Stimulated activated CD4-positive, alpha-beta T cell treated with anti-CD3 and anti-CD28 coated beads, Interleukin-12 subunit alpha, Interleukin-12 subunit beta, amount 100 ng/mL, for 4 hours (primary cell): Measurements from ENCODE around the gene SELP.
"Not testable (repeated sequence)": the region's sequence is repeated elsewhere in the genome, so short reads cannot be mapped to it uniquely, and the experiment has no call there.

Experiments used
- DNase-seq: peaks from one replicate; pipeline ENCODE4 v3.0.0-alpha.2; 2020

Gene SELP

DNA sequence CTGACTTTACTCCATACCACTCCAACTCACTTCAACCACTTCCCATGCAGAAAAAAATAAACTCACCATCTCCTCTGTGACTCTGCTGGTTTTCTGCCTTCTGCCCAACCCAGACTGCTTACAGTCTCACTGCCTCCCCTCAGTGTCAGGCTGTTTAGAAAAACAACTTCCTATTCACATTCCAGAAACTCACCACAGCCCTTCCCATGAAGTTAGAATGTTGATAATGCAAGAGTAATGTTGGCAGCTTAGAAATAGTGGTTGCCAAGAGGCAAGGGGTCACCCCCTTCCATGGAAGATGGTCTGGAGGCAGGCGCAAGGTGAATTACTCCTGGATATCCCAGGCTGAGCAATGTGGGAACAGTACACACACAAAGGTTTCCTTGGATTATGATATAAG, at the start of gene SELP:
SELP (minus strand) TSS at position 119 of the 400 bp plus-strand sequence; CDS start at position 69, 50 bp downstream.
- DNase-seq: no peak

- DNase-seq: no peak
Observed at GRCh38 chr1:169679692-169680091, 49.8 kb upstream of the SELP start.

GRCh38 chr1:169676001-169676400, 46.1 kb upstream of the SELP start:
- DNase-seq: no peak

DNA sequence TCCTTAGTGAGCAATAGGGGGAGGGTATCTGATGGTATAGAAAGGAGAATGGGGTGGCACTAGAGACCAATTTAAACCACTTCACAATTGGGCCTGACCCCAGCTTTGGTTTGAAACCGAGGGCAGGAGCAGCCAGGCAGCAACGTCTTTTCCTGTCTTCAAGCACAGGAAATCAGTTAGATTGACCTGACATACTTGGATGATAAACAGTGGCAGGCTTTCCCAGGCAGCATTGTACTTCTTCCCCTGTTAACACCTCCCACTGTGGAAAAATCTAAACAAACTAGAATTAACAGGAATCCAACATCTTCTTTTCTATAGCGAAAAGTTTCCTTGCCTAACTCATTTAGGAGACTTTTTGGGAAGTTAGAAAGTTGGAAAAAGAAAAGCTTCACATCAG, 40.9 kb upstream of the SELP start:
- DNase-seq: no peak

DNA sequence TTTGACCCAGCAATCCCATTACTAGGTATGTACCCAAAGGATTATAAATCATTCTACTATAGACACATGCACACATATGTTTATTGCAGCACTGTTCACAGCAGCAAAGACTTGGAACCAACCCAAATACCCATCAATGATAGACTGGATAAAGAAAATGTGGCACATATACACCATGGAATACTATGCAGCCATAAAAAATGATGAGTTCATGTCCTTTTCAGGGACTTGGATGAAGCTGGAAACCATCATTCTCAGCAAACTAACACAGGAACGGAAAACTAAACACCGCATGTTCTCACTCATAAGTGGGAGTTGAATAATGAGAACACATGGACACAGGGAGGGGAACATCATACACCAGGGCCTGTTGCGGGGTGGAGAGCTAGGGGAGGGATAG, 40.3 kb upstream of the SELP start:
- DNase-seq: not testable (repeated sequence)

- not testable (repeated sequence) for DNase-seq
Observed at GRCh38 chr1:169667699-169668596, 38.0 kb upstream of the SELP start.

- not testable (repeated sequence) for DNase-seq
Observed at GRCh38 chr1:169667227-169667639, 37.3 kb upstream of the SELP start.

DNA sequence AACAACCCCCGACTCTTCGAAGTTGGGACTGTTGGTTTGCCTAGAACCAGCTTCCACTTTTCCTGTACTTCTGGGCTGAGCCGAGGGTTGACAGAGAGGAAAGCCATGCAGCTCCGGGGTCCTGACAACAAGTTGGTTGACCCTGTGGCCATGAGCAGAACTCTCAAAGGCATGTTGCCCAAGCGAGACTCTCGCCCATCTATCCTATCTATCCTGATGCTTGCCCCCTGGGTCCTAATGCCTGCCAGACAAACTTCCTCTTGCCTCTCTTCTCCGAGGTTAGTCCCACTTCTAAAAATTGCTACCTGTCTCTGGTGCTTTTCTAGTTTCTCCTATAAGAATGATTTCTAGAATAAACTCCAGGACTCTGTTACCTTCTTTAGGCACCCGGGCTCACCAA, 32.8 kb upstream of the SELP start:
- DNase-seq: not testable (repeated sequence)

- DNase-seq: not testable (repeated sequence)
Observed at GRCh38 chr1:169661066-169661465, 31.1 kb upstream of the SELP start.

DNA sequence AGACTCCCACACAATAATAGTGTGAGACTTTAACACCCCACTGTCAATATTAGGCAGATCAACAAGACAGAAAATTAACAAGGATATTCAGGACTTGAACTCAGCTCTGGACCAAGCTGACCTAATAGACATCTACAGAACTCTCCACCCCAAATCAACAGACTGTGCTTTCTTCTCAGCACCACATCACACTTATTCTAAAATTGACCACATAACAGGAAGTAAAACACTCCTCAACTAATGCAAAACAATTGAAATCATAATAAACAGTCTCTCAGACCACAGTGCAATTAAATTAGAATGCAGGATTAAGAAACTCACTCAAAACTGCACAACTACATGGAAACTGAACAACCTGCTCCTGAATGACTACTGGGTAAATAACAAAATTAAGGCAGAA, 28.9 kb upstream of the SELP start:
- DNase-seq: not testable (repeated sequence)

GRCh38 chr1:169653873-169654272, 23.9 kb upstream of the SELP start:
- no peak for DNase-seq

GRCh38 chr1:169651035-169651434, 21.1 kb upstream of the SELP start:
- DNase-seq: no peak

- no peak for DNase-seq
Observed at GRCh38 chr1:169650551-169650950, 20.6 kb upstream of the SELP start.

GRCh38 chr1:169648709-169649108, 18.8 kb upstream of the SELP start:
- no peak for DNase-seq

GRCh38 chr1:169648187-169648586, 18.3 kb upstream of the SELP start:
- DNase-seq: no peak

DNA sequence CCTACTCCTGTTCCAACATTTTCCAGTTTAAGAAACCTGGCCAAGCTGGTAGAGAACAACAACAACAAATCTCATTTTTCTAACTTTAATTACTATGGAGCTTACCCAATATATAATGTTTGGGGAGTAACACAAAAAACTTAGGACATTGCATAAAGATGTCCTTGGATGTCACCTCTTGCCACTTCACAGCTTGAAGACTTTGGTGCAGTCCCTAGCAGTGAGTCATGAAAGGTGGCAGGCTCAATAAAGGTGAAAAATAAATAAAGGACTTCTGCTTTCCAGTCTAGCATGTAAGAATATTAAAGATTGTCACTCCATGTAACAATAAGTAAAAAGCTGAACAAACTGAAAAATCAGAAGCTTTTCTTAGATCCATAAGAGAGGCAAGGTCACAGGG, 17.6 kb upstream of the SELP start:
- DNase-seq: no peak

DNA sequence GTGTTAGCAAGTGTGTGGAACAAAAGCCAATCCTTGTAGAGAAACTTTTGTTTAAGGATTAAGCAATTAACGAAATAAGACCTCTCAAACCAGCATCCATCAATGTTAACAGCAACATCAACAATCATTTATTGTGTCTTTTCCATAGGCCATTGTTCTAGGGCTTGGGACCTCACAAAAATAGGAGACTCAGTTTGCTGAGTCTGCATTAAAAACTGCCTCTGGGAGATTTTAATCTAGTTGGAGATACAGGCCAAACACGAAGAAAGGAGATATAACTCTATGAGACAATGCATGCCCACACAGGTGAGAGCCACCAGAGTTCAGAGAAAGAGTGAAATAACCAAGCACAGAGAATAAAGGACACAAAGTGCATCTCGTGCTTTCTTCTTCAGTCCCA, 14.4 kb upstream of the SELP start:
- no peak for DNase-seq

GRCh38 chr1:169634877-169635276, 5.0 kb upstream of the SELP start:
- no peak for DNase-seq

DNA sequence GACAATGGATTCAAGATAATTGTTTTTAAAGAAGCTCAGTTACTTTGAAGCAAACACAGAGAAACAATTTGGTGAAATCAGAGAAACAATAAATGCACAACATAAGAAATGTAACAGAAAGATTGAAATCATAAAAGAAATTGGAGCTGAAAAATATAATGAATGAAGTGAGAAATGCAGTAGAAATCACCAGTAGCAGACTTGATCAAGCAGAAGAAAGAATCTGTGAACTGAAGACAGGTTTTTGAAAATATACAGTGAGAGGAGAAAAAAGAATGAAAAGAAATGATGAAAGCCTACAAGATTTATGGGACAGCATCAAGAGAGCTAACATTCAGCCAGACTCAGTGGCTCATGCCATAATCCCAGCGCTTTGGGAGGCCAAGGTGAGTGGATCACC, 4.2 kb upstream of the SELP start:
- DNase-seq: no peak

DNA sequence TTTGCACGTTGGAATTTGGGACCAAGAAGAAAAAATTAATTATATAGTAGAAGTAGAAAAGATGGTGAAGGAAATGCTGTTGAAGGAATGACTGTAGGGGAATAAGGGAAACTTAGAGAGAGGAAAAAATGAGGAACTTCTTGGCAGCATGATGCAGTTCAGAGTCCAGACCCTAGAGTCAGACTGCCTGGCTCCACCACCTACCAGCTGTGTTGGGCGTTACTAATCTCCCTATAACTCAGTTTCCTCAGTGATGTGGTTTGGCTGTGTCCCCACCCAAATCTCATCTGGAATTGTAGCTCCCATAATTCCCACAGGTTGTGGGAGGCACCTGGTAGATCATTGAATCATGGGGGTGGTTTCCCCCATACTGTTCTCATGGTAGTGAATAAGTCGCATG, 1.3 kb upstream of the SELP start:
- DNase-seq: no peak

GRCh38 chr1:169624912-169625311, 5.0 kb downstream of the SELP start:
- no peak for DNase-seq

GRCh38 chr1:169624122-169624521, 5.8 kb downstream of the SELP start:
- no peak for DNase-seq

DNA sequence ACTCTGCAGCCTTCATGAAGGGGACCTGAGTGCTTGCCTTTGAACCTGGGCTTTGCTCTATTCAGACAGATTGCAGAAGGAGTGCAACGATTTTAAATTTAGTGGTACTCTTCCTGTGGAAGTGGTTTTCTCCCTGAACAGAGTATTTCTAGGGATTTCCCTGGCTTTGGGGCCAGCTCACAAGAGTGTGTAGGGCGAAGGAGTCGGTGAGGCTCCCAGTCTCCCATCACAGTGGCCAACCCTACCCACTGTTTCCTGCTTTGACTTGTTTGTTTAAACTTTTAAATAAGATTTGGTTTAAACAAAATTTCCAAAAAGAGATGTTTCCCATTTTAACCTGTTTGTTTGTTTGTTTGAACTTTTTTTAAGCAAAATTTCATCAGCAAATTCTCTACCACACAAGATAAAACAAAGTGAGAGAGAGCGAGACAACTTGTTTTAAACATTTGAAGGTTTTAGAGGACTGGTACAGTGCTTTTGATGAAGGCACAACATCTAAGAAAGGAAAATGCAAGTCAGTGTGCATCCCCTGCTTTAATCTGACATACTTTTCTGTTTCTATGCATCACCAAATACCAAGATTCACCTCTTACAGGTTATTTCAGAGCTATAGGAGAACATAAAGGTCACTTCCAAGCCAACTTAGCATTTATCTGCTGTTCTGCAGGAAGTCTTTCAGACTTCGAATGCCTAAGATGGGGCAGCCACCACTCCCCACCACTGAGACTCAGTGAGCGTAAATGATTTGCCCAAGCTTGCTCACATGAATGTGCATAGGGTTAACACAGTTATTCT, 6.6 kb downstream of the SELP start:
- no peak for DNase-seq

DNA sequence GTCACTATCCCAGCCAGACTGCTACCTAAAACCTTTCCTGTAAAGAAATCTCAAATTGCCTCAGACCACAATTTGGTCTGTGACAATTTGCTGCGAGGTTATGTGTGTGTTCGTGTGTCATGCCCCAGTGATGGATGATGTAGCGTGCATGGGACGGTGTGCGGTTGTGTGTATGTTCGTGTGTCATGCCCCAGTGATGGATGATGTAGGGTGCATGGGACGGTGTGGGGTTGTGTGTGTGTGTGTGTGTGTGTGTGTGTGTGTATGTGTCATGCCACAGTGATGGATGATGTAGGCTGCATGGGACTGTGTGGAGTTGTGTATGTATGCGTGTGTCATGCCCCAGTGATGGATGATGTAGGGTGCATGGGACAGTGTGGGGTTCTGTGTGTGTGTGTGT, 9.4 kb downstream of the SELP start:
- DNase-seq: no peak
